Stimulated activated CD4-positive, alpha-beta T cell treated with anti-CD3 and anti-CD28 coated beads, Interleukin-12 subunit alpha, Interleukin-12 subunit beta, amount 100 ng/mL, for 4 hours (primary cell): ENCODE results near the gene IL36RN.
"Not testable (repeated sequence)": the region's sequence is repeated elsewhere in the genome, so short reads cannot be mapped to it uniquely, and the experiment has no call there.

ENCODE experiments used
- DNase-seq: peaks from one replicate; pipeline ENCODE4 v3.0.0-alpha.2; 2020

Gene IL36RN

DNA sequence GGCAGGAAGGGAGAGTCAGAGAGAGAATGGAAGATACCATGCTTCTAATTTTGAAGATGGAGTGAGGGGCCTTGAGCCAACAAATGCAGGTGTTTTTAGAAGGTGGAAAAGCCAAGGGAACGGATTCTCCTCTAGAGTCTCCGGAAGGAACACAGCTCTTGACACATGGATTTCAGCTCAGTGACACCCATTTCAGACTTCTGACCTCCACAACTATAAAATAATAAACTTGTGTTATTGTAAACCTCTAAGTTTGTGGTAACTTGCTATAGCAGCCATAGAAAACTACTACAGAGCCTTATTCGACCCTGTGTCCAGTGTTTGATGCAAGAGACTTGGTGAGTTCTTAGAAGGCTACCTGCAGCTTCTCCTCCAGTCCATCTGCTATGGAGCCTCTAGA, 16.6 kb downstream of the IL36RN start:
- DNase-seq: no peak

- DNase-seq: no peak
Measured at GRCh38 chr2:113076954-113077669, 18.1 kb downstream of the IL36RN start.

DNA sequence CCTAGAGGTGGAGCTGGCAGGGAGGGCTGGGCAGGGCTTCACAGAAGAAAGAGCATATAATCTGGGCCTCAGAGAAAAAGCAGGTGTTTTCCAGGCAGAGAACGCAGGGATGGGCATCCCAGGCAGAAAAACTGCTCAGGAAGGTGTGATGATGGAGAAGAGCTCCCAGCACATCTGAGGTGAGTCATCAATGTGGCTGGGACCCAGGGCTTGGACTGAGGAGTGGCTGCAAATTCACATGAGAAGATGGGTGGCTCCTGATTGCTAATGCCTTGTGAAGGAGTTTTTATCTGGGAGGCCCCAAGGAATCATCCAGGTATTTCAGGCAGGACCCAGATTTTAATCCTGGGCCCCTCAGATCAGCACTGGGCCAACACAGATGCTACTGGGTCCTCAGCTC, 18.9 kb downstream of the IL36RN start:
- DNase-seq: no peak

DNA sequence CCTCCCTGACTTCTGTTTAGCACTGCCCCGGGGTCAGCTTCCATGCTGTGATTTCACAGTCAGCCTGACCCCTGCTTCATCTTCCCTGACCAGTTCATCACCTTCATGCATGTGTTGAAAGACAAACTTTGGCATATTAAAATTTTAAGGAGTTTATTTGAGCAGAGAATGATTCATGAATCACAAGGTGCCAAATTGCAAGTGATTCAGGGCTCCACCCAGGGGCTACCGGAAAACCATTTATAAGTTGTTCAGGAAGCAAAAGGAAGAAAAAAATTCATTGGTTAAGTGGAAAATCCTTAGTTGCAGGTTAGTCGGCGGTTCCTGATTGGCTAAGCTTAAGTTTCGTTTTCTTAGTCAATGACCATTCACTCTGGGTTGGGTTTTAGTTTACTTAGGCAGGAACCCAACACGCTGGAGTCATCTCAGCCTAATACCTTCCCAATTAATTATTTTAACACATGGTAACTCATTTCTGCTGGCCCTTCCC, 19.4 kb downstream of the IL36RN start:
- no peak for DNase-seq

- no peak for DNase-seq
Measured at GRCh38 chr2:113079131-113079530, 20.1 kb downstream of the IL36RN start.

- DNase-seq: peak; percentile 52
Measured at GRCh38 chr2:113080134-113080533, 21.1 kb downstream of the IL36RN start.

GRCh38 chr2:113081488-113082210, 22.7 kb downstream of the IL36RN start:
- no peak for DNase-seq

- no peak for DNase-seq
Measured at GRCh38 chr2:113083296-113083695, 24.3 kb downstream of the IL36RN start.

GRCh38 chr2:113084249-113085000, 25.4 kb downstream of the IL36RN start:
- no peak for DNase-seq

GRCh38 chr2:113085542-113085941, 26.5 kb downstream of the IL36RN start:
- no peak for DNase-seq

DNA sequence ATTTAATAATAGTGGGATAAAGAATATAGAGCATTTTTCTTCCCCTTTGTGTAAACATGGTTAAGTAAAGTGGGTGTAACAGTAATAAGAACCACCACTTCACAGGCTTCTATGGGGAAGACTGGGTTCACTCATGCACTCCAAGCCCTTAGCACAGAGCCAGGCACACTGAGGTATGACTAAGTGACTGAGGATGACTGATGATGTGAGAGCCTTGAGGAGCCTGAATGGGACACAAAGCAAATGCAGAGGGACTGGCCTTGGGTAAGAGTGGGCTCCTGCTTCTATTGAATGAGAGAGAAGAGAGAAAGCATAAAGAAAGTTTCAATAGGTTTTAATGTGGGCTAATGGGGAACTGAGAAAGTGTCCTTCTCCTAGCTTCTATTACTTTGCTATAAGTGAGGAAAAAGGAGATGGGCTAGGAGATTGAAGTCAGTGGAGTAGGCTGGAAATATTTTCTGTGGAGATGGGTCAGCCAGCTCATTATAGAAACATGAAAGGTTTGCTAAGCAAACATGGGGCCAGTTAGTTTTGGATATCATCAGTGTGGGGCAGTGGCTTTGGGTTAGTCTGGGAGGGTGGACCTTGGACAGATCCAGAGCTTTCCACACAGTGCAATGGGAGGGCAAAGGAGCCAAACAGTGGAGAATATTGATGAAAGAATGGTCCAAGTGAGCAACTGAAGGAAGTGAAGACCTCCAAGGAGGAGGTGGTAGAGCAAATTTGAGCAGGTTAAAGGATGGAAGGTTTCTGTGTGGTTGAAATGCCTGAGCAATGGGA, 29.4 kb downstream of the IL36RN start:
- DNase-seq: no peak

- DNase-seq: no peak
Measured at GRCh38 chr2:113089916-113090315, 30.9 kb downstream of the IL36RN start.

DNA sequence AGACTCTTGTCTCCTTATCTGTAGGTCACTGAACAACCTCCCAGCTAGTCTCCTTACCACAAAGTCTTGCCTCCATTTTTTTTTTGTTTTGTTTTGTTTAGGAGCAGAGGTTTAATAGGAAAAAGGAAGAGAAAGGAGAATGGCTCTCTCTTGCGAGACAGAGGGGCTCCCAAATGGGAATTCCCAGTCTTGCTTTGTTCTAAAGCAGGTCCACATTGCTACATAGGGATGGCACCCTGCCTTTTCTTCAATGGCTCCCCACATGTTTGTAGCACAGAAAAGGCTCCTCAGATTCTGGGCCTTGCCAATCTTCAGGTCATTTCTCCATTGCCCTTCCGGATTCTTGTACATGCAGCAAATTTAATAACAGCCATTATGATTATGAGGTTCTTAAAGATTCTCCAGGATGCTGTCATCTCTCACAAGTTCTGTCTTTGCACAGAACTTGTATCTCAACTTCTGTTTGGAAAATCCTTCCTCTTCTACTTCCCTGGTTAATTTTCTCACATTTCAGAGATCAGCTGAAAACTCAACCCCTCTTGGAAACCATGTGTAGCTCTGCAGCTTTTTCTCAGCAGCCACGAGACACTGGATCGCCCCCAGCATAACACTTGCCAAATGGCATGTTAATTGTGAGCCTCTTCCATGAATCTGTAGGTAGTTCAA, 32.4 kb downstream of the IL36RN start:
- no peak for DNase-seq

GRCh38 chr2:113092864-113093612, 34.0 kb downstream of the IL36RN start:
- DNase-seq: no peak

DNA sequence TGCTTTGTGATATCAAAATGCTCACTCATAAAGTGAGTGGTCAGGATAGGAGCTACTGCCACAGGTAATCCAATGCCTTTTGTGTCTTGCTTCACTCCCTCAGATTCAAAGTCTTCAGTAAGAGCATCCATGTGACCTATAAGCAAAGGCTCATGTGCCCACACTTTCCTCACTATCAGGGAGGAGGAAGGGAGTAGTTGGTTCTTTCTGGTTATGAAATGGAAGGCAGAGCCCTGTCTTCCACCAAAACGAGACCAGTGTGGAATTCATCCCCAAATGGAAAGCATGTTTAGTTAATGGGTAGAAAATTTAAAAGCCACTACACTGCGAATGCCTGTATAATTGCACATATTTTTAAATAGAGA, 34.6 kb downstream of the IL36RN start:
- no peak for DNase-seq

- DNase-seq: not testable (repeated sequence)
Measured at GRCh38 chr2:113096306-113096705, 37.3 kb downstream of the IL36RN start.

DNA sequence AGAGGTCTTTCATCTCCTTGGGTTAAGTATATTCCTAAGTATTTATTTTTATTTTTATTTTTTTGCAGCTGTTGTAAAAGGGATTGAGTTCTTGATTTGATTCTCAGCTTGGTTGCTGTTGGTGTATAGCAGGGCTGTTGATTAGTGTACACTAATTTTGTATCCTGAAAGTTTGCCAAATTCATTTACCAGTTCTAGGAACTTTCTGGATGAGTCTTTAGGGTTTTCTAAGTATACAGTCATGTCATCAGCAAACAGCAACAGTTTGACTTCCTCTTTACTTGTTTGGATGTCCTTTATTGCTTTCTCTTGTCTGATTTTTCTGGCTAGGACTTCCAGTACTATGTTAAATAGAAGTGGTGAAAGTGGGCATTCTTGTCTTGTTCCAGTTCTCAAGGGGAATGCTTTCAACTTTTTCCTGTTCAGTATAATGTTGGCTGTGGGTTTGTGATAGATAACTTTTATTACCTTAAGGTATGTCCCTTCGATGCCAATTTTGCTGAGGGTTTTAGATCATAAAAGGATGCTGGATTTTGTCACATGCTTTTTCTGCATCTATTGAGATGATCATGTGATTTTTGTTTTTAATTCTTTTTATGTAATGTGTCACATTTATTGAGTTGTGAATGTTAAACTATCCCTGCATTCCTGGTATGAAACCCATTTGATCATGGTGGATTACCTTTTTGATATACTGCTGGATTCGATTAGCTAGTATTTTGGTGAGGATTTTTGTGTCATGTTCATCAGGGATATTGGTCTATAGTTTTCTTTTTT, 38.0 kb downstream of the IL36RN start:
- not testable (repeated sequence) for DNase-seq

DNA sequence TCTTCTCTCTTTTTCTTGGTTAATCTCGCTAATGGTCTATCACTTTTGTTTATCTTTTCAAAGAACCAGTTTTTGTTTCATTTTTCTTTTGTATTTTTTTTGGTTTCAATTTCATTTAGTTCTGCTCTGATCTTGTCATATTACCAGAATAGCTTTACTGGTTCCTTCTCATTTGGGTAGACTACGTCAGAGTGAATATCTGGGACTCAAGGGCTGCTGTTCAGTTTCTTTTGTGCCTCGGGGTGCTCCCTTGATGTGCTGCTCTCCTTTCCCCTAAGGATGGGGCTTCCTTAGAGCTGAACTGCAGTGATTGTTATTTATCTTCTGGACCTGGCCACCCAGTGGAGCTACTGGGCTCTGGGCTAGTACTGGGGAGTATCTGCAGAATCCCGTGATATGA, 39.0 kb downstream of the IL36RN start:
- no peak for DNase-seq

- DNase-seq: no peak
Measured at GRCh38 chr2:113098532-113098931, 39.5 kb downstream of the IL36RN start.

GRCh38 chr2:113102133-113102532, 43.1 kb downstream of the IL36RN start:
- no peak for DNase-seq

GRCh38 chr2:113103277-113103676, 44.3 kb downstream of the IL36RN start:
- no peak for DNase-seq
